ENCODE results near the gene FBXW2. TPM values are rescaled to one million over a fixed set of nuclear protein-coding genes. Genes with fewer than 3 reads are reported as not detected.

The FBXW2 gene
- total RNA-seq, 2 donors from 2014 or later: 22.2 to 31.5 TPM

DNA sequence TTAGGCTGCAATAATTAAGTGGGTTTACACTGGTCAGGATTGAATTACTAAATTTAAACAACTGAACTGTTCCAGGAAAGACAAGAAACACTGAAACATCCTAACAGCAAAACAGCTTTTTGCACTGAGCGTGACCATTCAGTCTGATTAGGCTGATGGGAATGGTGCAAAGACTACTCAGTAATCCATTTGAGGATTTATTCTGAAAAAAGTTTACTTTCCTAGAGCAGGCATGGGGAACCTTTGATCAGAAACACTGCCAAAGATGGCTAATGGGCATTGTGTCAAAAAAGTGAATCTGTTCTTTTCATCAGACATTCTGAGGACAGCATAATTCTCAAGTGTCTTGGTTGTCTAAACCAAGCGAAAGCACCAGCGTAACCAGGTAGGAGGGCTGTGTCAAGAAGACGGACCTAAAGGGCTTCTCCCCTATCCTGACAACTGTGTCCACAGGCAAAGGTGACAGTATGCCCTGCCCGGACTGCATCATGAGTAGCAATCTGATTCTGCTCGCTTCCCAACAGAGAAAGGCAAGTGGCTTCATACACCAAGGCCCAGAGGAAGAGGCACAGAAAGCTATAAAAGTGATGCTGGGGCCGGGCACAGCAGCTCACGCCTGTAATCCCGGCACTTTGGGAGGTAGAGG is 33.3 kb downstream of the FBXW2 start:
- peaks cover 54% of the 10 kb centered on the region for H3K36me3 ChIP-seq

DNA sequence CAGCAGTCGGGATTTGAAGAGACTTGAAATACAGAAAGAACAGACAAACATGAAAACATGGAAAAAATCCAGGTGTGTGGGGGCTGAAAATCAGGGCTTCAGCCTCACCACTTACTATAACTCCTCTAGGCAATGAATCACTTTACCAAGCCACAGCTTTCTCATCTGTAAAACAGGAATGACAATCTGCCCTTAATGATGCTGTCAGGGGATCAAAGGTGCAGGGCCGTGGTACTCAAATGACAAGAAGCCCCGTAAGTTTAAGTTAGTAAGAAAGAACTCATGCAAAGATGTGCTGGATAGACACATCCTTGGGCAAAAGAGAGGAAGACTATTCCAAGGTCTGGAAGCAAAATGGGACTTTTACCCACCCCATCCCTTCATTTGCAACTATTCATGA is 34.7 kb downstream of the FBXW2 start:
- Histone ChIP-seq H3K27ac (no peak overlapping the region), H3K36me3 (peaks cover 41% of the 10 kb centered on the region), H3K4me1 (peaks cover 0 to 4% of the 10 kb centered on the region in 2 donors), H3K27me3 (no peaks in the 10 kb centered on the region), H3K4me3 (no peak overlapping the region), H3K9me3 (no peaks in the 10 kb centered on the region)
- no peak for DNase-seq (ENCODE audit: low spot score)
- TF ChIP-seq, protein P1, sequence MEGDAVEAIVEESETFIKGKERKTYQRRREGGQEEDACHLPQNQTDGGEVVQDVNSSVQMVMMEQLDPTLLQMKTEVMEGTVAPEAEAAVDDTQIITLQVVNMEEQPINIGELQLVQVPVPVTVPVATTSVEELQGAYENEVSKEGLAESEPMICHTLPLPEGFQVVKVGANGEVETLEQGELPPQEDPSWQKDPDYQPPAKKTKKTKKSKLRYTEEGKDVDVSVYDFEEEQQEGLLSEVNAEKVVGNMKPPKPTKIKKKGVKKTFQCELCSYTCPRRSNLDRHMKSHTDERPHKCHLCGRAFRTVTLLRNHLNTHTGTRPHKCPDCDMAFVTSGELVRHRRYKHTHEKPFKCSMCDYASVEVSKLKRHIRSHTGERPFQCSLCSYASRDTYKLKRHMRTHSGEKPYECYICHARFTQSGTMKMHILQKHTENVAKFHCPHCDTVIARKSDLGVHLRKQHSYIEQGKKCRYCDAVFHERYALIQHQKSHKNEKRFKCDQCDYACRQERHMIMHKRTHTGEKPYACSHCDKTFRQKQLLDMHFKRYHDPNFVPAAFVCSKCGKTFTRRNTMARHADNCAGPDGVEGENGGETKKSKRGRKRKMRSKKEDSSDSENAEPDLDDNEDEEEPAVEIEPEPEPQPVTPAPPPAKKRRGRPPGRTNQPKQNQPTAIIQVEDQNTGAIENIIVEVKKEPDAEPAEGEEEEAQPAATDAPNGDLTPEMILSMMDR (IDR thresholded peaks at IDR 0.05): no peak

More for the DNA sequence above, 33.3 kb downstream of the FBXW2 start:
- no peak overlapping the region for H3K4me3 ChIP-seq
- no peak overlapping the region for H3K27ac ChIP-seq
- no peaks in the 10 kb centered on the region for H3K27me3 ChIP-seq
- TF ChIP-seq, protein P1 (IDR thresholded peaks at IDR 0.05): no peak
- DNase-seq (ENCODE audit: low spot score): no peak
- no peaks in the 10 kb centered on the region for H3K9me3 ChIP-seq
- H3K4me1 ChIP-seq: peaks cover 0 to 4% of the 10 kb centered on the region in 2 donors

DNA sequence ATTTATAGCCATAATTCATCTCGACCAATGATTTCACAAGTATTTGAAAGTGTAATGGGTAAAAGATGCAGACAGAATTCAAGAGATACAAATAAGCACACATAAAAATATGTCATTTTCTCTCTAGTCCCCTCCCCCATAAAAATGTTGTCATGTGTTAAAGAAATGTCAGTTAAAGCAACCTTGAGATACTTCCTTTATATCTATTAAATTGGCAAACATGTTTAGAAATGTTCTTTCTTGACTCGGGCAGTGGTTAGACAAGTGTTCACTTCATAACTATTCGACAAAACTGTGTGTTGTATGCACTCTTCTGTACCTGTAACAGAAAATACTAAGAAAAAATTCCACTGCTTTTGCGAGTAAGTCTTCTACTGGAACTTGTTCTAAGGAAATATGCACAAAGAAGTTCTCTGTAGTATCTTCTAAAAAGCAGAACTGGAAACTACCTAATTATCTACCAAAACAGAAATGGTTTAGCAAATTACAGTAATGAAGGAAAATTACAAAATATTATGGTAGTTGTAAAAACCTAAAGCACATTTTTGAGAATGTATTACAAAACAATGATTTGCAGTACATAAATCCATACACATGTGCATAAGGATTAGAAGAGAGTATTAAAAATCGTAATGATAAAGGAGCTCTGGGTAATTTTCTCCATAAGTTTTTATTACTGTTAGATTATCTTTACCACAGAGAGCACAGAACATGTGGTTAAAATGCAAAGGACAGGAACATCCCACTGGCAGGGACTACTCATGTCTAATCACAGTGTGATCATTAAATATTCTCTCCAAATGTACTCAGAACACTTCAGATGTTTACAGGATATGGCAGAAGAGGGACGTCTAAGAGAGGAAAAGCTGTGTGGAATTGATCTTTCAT is 35.9 kb downstream of the FBXW2 start:
- H3K27ac ChIP-seq: no peak overlapping the region
- H3K9me3 ChIP-seq: no peaks in the 10 kb centered on the region
- TF ChIP-seq, protein P1 (IDR thresholded peaks at IDR 0.05): no peak
- H3K4me1 ChIP-seq: peaks cover 0 to 4% of the 10 kb centered on the region in 2 donors
- H3K4me3 ChIP-seq: no peak overlapping the region
- H3K36me3 ChIP-seq: peaks cover 31% of the 10 kb centered on the region
- no peak for DNase-seq (ENCODE audit: low spot score)
- no peaks in the 10 kb centered on the region for H3K27me3 ChIP-seq

DNA sequence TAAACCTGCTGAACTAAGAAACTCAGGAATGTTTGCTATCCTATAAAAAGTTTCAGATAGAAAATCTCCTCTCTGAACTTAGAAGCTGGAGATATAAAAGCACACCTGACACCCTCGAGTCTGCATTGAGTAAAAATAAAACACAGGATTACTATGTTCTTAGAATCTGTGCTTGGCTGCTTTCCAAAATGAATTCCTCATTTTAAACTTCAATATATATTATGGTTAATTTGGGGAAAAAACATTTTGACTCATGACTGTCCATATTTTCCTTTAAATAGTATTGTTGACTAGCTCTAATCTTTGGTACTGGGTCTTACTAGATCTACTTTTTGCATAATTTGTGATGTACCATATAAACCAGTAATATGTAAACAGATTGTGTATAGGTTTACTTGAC is 36.7 kb downstream of the FBXW2 start:
- Histone ChIP-seq H3K27ac (no peak overlapping the region), H3K4me3 (no peak overlapping the region), H3K4me1 (peaks cover 0 to 4% of the 10 kb centered on the region in 2 donors), H3K36me3 (peaks cover 30% of the 10 kb centered on the region), H3K9me3 (no peaks in the 10 kb centered on the region), H3K27me3 (no peaks in the 10 kb centered on the region)
- TF ChIP-seq, protein P1 (IDR thresholded peaks at IDR 0.05): no peak
- no peak for DNase-seq (ENCODE audit: low spot score)

DNA sequence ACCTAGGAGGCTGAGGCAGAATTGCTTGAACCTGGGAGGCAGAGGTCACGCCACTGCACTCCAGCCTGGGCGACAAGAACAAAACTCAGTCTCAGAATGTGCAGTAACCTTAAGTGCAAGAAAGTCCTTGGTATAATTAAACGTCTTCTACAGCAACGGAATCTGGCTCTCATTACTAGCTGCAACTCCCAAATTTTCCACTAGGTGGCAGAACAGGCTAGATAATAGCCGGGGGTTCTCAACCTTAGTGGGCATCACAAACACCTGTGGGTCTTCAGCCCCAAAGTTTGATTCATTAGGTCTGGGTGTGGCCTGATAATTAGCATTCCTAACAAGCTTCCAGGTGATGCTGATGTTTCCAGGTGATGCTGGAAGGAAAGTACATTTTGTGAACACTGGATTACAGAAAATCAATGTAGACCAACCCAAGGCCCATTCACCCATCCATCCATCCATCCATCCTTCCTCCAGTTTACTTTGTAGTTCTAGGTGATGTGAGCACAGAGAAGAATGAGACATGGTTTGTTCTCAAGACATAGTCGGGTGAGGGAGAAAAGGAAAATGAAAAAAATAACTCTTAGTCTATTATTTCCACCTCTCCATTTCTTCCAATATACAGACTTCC is 37.3 kb downstream of the FBXW2 start:
- DNase-seq (ENCODE audit: low spot score): no peak
- H3K27ac ChIP-seq: no peak overlapping the region
- H3K36me3 ChIP-seq: peaks cover 24% of the 10 kb centered on the region
- H3K4me3 ChIP-seq: no peak overlapping the region
- no peaks in the 10 kb centered on the region for H3K9me3 ChIP-seq
- peaks cover 0 to 4% of the 10 kb centered on the region in 2 donors for H3K4me1 ChIP-seq
- TF ChIP-seq, protein P1 (IDR thresholded peaks at IDR 0.05): peak; percentile 86 to 92
- H3K27me3 ChIP-seq: no peaks in the 10 kb centered on the region

All from right atrium auricular region (tissue), 2 donors.